ENCODE measurements around the gene PNRC2. TPM values are rescaled to one million over a fixed set of nuclear protein-coding genes. Genes with fewer than 3 reads are reported as not detected.

Gene PNRC2
- total and polyA plus RNA-seq, 2 of the 13 experiments (the other 11 are each of a cell fraction or from before 2014, with no cell fraction given), result 74.9 to 97.5 TPM

DNA sequence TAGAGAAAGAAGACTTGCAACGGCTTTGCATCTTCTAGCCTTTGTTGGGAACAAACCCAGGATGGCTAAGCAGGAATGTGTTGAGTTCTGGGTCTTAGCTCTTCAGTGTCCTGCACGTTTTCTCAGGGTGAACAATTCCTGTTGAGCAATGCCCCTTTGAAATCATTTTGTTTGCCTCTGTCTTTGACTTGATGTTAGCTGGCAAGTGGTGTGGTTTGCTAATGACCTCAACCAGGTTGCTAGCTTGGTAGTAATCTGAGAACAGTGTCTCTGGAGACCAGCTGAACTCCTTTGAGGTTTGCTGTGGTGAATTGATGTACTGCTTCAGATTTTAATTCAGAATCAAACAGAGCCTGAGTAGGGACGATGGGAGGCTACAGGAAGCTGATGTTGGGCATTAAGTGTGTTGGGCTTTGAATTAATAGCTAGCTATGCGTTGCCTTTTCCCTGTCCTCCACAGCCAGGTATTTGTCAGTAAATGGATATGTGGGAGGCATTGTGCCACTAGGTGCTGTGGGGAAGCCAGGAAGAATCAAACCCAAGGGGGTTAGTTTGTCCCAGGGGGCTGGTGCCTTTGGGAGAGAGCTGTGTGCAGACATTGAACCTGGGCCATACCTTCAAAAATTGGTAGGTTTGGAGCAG is 43.8 kb downstream of the PNRC2 start (continued):
- TF ChIP-seq, protein P1, sequence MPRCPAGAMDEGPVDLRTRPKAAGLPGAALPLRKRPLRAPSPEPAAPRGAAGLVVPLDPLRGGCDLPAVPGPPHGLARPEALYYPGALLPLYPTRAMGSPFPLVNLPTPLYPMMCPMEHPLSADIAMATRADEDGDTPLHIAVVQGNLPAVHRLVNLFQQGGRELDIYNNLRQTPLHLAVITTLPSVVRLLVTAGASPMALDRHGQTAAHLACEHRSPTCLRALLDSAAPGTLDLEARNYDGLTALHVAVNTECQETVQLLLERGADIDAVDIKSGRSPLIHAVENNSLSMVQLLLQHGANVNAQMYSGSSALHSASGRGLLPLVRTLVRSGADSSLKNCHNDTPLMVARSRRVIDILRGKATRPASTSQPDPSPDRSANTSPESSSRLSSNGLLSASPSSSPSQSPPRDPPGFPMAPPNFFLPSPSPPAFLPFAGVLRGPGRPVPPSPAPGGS (CRISPR knock-in tag; IDR thresholded peaks at IDR 0.05), result no peak
- 0 out of 2 replicates have a peak, but pooled peaks have one; percentile 12 for TF ChIP-seq KAT8 (CRISPR knock-in tag; IDR thresholded peaks at IDR 0.05)
- TF ChIP-seq NCOA2 (CRISPR knock-in tag; IDR thresholded peaks at IDR 0.05), result peak; percentile 67
- 0 out of 2 replicates have a peak, but pooled peaks have one; percentile 41 for TF ChIP-seq ZNF124 (CRISPR knock-in tag; IDR thresholded peaks at IDR 0.05)
- peak; percentile 85 for TF ChIP-seq CEBPB (IDR thresholded peaks at IDR 0.05; ENCODE audit: borderline replicate concordance, low read depth, low read length)
- peak; percentile 47 for TF ChIP-seq RARA (CRISPR knock-in tag; IDR thresholded peaks at IDR 0.05)
- TF ChIP-seq ZNF414 (CRISPR knock-in tag; IDR thresholded peaks at IDR 0.05), result peak; percentile 73; the same call in 1 of the 2 replicates
- no peak for TF ChIP-seq ZNF207 (IDR thresholded peaks at IDR 0.05; ENCODE audit: borderline replicate concordance)
- TF ChIP-seq, protein P2, sequence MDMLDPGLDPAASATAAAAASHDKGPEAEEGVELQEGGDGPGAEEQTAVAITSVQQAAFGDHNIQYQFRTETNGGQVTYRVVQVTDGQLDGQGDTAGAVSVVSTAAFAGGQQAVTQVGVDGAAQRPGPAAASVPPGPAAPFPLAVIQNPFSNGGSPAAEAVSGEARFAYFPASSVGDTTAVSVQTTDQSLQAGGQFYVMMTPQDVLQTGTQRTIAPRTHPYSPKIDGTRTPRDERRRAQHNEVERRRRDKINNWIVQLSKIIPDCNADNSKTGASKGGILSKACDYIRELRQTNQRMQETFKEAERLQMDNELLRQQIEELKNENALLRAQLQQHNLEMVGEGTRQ (IDR thresholded peaks at IDR 0.05; ENCODE audit: low read depth, low read length), result no peak
- TF ChIP-seq, protein P2 (CRISPR knock-in tag; IDR thresholded peaks at IDR 0.05; ENCODE audit: borderline replicate concordance), result no peak
- TF ChIP-seq KDM5A (IDR thresholded peaks at IDR 0.05; ENCODE audit: borderline replicate concordance, low read length), result no peak
- TF ChIP-seq, protein P3, sequence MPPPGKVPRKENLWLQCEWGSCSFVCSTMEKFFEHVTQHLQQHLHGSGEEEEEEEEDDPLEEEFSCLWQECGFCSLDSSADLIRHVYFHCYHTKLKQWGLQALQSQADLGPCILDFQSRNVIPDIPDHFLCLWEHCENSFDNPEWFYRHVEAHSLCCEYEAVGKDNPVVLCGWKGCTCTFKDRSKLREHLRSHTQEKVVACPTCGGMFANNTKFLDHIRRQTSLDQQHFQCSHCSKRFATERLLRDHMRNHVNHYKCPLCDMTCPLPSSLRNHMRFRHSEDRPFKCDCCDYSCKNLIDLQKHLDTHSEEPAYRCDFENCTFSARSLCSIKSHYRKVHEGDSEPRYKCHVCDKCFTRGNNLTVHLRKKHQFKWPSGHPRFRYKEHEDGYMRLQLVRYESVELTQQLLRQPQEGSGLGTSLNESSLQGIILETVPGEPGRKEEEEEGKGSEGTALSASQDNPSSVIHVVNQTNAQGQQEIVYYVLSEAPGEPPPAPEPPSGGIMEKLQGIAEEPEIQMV (CRISPR knock-in tag; IDR thresholded peaks at IDR 0.05; ENCODE audit: low read depth), result no peak
- TF ChIP-seq ZFY (CRISPR knock-in tag; IDR thresholded peaks at IDR 0.05), result no peak
- no peak for TF ChIP-seq ZNF564 (CRISPR knock-in tag; IDR thresholded peaks at IDR 0.05)
- TF ChIP-seq, protein P4, sequence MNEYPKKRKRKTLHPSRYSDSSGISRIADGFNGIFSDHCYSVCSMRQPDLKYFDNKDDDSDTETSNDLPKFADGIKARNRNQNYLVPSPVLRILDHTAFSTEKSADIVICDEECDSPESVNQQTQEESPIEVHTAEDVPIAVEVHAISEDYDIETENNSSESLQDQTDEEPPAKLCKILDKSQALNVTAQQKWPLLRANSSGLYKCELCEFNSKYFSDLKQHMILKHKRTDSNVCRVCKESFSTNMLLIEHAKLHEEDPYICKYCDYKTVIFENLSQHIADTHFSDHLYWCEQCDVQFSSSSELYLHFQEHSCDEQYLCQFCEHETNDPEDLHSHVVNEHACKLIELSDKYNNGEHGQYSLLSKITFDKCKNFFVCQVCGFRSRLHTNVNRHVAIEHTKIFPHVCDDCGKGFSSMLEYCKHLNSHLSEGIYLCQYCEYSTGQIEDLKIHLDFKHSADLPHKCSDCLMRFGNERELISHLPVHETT (CRISPR knock-in tag; conservative IDR thresholded peaks at IDR 0.05), result no peak
- no peak for TF ChIP-seq ZFAT (CRISPR knock-in tag; conservative IDR thresholded peaks at IDR 0.05)
- no peak for TF ChIP-seq SIN3A (IDR thresholded peaks at IDR 0.05; ENCODE audit: borderline replicate concordance, low read depth, low read length)
- peak; percentile 33; the same call in 1 of the 2 replicates for TF ChIP-seq NR2F6 (IDR thresholded peaks at IDR 0.05)
- peak; percentile 45 for TF ChIP-seq NR2F6 (CRISPR knock-in tag; IDR thresholded peaks at IDR 0.05)
- TF ChIP-seq GATAD1 (CRISPR knock-in tag; IDR thresholded peaks at IDR 0.05), result 0 out of 2 replicates have a peak, but pooled peaks have one; percentile 7
- TF ChIP-seq ZNF780A (CRISPR knock-in tag; IDR thresholded peaks at IDR 0.05), result 0 out of 2 replicates have a peak, but pooled peaks have one; percentile 57
- TF ChIP-seq, protein P5, sequence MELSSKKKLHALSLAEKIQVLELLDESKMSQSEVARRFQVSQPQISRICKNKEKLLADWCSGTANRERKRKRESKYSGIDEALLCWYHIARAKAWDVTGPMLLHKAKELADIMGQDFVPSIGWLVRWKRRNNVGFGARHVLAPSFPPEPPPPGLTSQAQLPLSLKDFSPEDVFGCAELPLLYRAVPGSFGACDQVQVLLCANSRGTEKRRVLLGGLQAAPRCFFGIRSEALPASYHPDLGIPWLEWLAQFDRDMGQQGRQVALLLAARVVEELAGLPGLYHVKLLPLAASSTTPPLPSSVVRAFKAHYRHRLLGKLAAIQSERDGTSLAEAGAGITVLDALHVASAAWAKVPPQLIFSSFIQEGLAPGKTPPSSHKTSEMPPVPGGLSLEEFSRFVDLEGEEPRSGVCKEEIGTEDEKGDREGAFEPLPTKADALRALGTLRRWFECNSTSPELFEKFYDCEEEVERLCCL (CRISPR knock-in tag; IDR thresholded peaks at IDR 0.05; ENCODE audit: borderline replicate concordance), result no peak
- TF ChIP-seq SMC3 (IDR thresholded peaks at IDR 0.05; ENCODE audit: low read length), result no peak
